Measurements from ENCODE around the gene DACH1.

Gene DACH1

DNA sequence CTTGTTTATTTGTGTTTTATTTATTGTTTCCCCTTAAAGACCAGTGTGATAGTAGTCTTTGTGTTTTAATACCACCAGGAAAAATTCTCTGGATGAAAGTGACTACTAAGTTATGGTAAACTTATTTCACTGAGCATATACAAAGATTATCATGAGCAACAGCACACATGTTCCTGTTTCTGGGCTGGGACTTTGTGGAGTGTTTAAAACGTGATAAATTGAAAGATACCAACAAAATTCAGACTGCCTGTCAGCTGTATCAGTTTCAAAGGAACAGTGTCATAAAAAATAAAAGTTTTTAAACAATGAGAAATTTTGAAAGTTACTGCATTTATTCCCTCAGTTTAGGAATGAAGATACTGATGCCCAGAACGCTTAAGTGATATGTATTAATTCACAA, 259.4 kb downstream of the DACH1 start:
- no peak overlapping the region for H3K9ac ChIP-seq (ENCODE audit: low read length in 5 of 5)
- no peaks in the 10 kb centered on the region for H3K4me1 ChIP-seq (ENCODE audit: control insufficient read depth in 5 of 5, insufficient read depth in 5 of 5, low read length in 5 of 5)
- no peaks in the 10 kb centered on the region for H3K9me3 ChIP-seq (ENCODE audit: control insufficient read depth in 5 of 5, low read length in 5 of 5)
- no peak overlapping the region for H3K4me3 ChIP-seq (ENCODE audit: low read depth in 1 of 5, low read length in 5 of 5)
- H3K27me3 ChIP-seq (ENCODE audit: control insufficient read depth in 5 of 5, insufficient read depth in 4 of 5, low read length in 5 of 5), result no peaks in the 10 kb centered on the region
- no peak overlapping the region for H3K27ac ChIP-seq (ENCODE audit: low read depth, low read length)
- H3K36me3 ChIP-seq (ENCODE audit: control insufficient read depth in 5 of 5, insufficient read depth in 5 of 5, low read length in 5 of 5), result no peaks in the 10 kb centered on the region

DNA sequence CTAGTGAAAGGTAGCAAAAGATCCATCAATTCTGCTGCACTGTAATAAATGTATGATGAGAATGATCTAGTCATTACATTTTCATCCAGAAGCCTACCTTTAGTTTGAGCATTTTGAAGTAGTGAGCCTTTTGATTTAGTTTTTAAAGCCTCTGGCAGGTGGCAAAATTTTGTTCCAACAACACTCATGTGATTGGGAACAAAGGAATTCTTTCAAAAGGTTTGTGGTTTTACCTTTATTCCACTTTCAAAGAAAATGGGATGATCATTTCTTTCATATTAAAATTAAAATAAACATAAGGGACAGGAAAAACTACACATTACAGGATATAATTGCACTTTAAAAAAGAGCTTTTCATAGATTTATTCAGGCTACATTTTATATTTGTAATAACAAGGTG, 260.2 kb downstream of the DACH1 start:
- H3K4me1 ChIP-seq (ENCODE audit: control insufficient read depth in 5 of 5, insufficient read depth in 5 of 5, low read length in 5 of 5), result no peaks in the 10 kb centered on the region
- H3K27me3 ChIP-seq (ENCODE audit: control insufficient read depth in 5 of 5, insufficient read depth in 4 of 5, low read length in 5 of 5), result no peaks in the 10 kb centered on the region
- no peak overlapping the region for H3K4me3 ChIP-seq (ENCODE audit: low read depth in 1 of 5, low read length in 5 of 5)
- no peak overlapping the region for H3K9ac ChIP-seq (ENCODE audit: low read length in 5 of 5)
- no peaks in the 10 kb centered on the region for H3K9me3 ChIP-seq (ENCODE audit: control insufficient read depth in 5 of 5, low read length in 5 of 5)
- no peak overlapping the region for H3K27ac ChIP-seq (ENCODE audit: low read depth, low read length)
- H3K36me3 ChIP-seq (ENCODE audit: control insufficient read depth in 5 of 5, insufficient read depth in 5 of 5, low read length in 5 of 5), result no peaks in the 10 kb centered on the region

GRCh38 chr13:71605744-71606143, 261.3 kb downstream of the DACH1 start:
- H3K27me3 ChIP-seq (ENCODE audit: control insufficient read depth in 5 of 5, insufficient read depth in 4 of 5, low read length in 5 of 5), result no peaks in the 10 kb centered on the region

GRCh38 chr13:71603255-71603654, 263.7 kb downstream of the DACH1 start:
- no peak overlapping the region for H3K9ac ChIP-seq (ENCODE audit: low read length in 5 of 5)
- no peaks in the 10 kb centered on the region for H3K9me3 ChIP-seq (ENCODE audit: control insufficient read depth in 5 of 5, low read length in 5 of 5)
- H3K36me3 ChIP-seq (ENCODE audit: control insufficient read depth in 5 of 5, insufficient read depth in 5 of 5, low read length in 5 of 5), result no peaks in the 10 kb centered on the region
- H3K4me3 ChIP-seq (ENCODE audit: low read depth in 1 of 5, low read length in 5 of 5), result no peak overlapping the region
- H3K27me3 ChIP-seq (ENCODE audit: control insufficient read depth in 5 of 5, insufficient read depth in 4 of 5, low read length in 5 of 5), result no peaks in the 10 kb centered on the region
- no peaks in the 10 kb centered on the region for H3K4me1 ChIP-seq (ENCODE audit: control insufficient read depth in 5 of 5, insufficient read depth in 5 of 5, low read length in 5 of 5)
- H3K27ac ChIP-seq (ENCODE audit: low read depth, low read length), result no peak overlapping the region

More at GRCh38 chr13:71605744-71606143, 261.3 kb downstream of the DACH1 start:
- H3K9me3 ChIP-seq (ENCODE audit: control insufficient read depth in 5 of 5, low read length in 5 of 5), result no peaks in the 10 kb centered on the region
- H3K36me3 ChIP-seq (ENCODE audit: control insufficient read depth in 5 of 5, insufficient read depth in 5 of 5, low read length in 5 of 5), result no peaks in the 10 kb centered on the region
- H3K4me1 ChIP-seq (ENCODE audit: control insufficient read depth in 5 of 5, insufficient read depth in 5 of 5, low read length in 5 of 5), result no peaks in the 10 kb centered on the region
- H3K9ac ChIP-seq (ENCODE audit: low read length in 5 of 5), result no peak overlapping the region
- H3K4me3 ChIP-seq (ENCODE audit: low read depth in 1 of 5, low read length in 5 of 5), result no peak overlapping the region
- H3K27ac ChIP-seq (ENCODE audit: low read depth, low read length), result no peak overlapping the region

- Histone ChIP-seq H3K9me3 (ENCODE audit: control insufficient read depth in 5 of 5, low read length in 5 of 5) (no peaks in the 10 kb centered on the region), H3K27me3 (ENCODE audit: control insufficient read depth in 5 of 5, insufficient read depth in 4 of 5, low read length in 5 of 5) (no peaks in the 10 kb centered on the region), H3K36me3 (ENCODE audit: control insufficient read depth in 5 of 5, insufficient read depth in 5 of 5, low read length in 5 of 5) (no peaks in the 10 kb centered on the region), H3K4me3 (ENCODE audit: low read depth in 1 of 5, low read length in 5 of 5) (no peak overlapping the region), H3K4me1 (ENCODE audit: control insufficient read depth in 5 of 5, insufficient read depth in 5 of 5, low read length in 5 of 5) (no peaks in the 10 kb centered on the region), H3K9ac (ENCODE audit: low read length in 5 of 5) (no peak overlapping the region), H3K27ac (ENCODE audit: low read depth, low read length) (no peak overlapping the region)
Observed at GRCh38 chr13:71602344-71602743, 264.7 kb downstream of the DACH1 start.

- no peak overlapping the region for H3K27ac ChIP-seq (ENCODE audit: low read depth, low read length)
Observed at GRCh38 chr13:71597150-71597549, 269.9 kb downstream of the DACH1 start.

GRCh38 chr13:71596116-71596515, 270.9 kb downstream of the DACH1 start:
- no peaks in the 10 kb centered on the region for H3K4me1 ChIP-seq (ENCODE audit: control insufficient read depth in 5 of 5, insufficient read depth in 5 of 5, low read length in 5 of 5)

More at GRCh38 chr13:71597150-71597549, 269.9 kb downstream of the DACH1 start:
- Histone ChIP-seq H3K4me1 (ENCODE audit: control insufficient read depth in 5 of 5, insufficient read depth in 5 of 5, low read length in 5 of 5) (no peaks in the 10 kb centered on the region), H3K9ac (ENCODE audit: low read length in 5 of 5) (no peak overlapping the region), H3K27me3 (ENCODE audit: control insufficient read depth in 5 of 5, insufficient read depth in 4 of 5, low read length in 5 of 5) (no peaks in the 10 kb centered on the region), H3K9me3 (ENCODE audit: control insufficient read depth in 5 of 5, low read length in 5 of 5) (no peaks in the 10 kb centered on the region), H3K36me3 (ENCODE audit: control insufficient read depth in 5 of 5, insufficient read depth in 5 of 5, low read length in 5 of 5) (no peaks in the 10 kb centered on the region), H3K4me3 (ENCODE audit: low read depth in 1 of 5, low read length in 5 of 5) (no peak overlapping the region)

DNA sequence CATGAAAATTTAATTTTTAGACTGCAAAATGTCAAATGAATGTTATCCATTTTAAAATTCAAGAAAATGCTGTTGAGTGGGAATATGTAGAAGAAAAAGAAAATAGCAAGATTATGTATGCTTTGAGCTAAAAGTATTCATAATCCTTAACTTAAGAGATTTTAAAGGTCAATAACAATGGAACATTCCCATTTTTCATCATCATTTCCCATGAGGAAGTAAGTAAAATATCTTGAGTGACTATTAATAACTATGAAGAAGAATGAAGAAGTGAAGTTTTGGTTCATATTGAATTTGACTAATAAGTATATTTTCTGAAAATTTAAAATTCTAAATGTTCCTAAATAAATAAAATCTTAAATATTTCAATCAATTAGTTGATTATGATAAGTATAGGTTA, 273.4 kb downstream of the DACH1 start:
- Histone ChIP-seq H3K4me1 (ENCODE audit: control insufficient read depth in 5 of 5, insufficient read depth in 5 of 5, low read length in 5 of 5) (no peaks in the 10 kb centered on the region), H3K36me3 (ENCODE audit: control insufficient read depth in 5 of 5, insufficient read depth in 5 of 5, low read length in 5 of 5) (no peaks in the 10 kb centered on the region), H3K9me3 (ENCODE audit: control insufficient read depth in 5 of 5, low read length in 5 of 5) (no peaks in the 10 kb centered on the region), H3K4me3 (ENCODE audit: low read depth in 1 of 5, low read length in 5 of 5) (no peak overlapping the region), H3K9ac (ENCODE audit: low read length in 5 of 5) (no peak overlapping the region), H3K27ac (ENCODE audit: low read depth, low read length) (no peak overlapping the region), H3K27me3 (ENCODE audit: control insufficient read depth in 5 of 5, insufficient read depth in 4 of 5, low read length in 5 of 5) (no peaks in the 10 kb centered on the region)

More at GRCh38 chr13:71596116-71596515, 270.9 kb downstream of the DACH1 start:
- Histone ChIP-seq H3K27me3 (ENCODE audit: control insufficient read depth in 5 of 5, insufficient read depth in 4 of 5, low read length in 5 of 5) (no peaks in the 10 kb centered on the region), H3K9ac (ENCODE audit: low read length in 5 of 5) (no peak overlapping the region), H3K9me3 (ENCODE audit: control insufficient read depth in 5 of 5, low read length in 5 of 5) (no peaks in the 10 kb centered on the region), H3K36me3 (ENCODE audit: control insufficient read depth in 5 of 5, insufficient read depth in 5 of 5, low read length in 5 of 5) (no peaks in the 10 kb centered on the region), H3K4me3 (ENCODE audit: low read depth in 1 of 5, low read length in 5 of 5) (no peak overlapping the region), H3K27ac (ENCODE audit: low read depth, low read length) (no peak overlapping the region)

DNA sequence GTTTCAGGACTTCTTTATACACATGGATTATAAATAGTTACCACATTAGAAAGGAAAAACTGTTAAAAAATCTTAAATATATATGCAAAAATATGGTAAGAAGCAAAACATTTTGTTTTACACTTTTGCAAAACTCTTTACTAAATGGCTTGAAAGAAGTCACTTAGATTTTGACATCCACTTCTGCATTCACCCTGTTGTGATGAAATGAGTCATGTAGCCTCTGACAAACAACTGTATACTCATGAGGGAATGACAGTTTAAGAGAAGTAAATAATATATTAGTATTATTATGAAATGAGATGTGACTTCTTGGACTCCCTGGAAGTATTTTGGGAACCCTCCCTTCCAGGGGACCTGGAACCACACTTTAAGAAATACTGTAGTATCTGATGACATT, 275.6 kb downstream of the DACH1 start:
- H3K9me3 ChIP-seq (ENCODE audit: control insufficient read depth in 5 of 5, low read length in 5 of 5), result no peaks in the 10 kb centered on the region
- H3K9ac ChIP-seq (ENCODE audit: low read length in 5 of 5), result no peak overlapping the region
- no peak overlapping the region for H3K27ac ChIP-seq (ENCODE audit: low read depth, low read length)
- no peaks in the 10 kb centered on the region for H3K36me3 ChIP-seq (ENCODE audit: control insufficient read depth in 5 of 5, insufficient read depth in 5 of 5, low read length in 5 of 5)
- no peaks in the 10 kb centered on the region for H3K4me1 ChIP-seq (ENCODE audit: control insufficient read depth in 5 of 5, insufficient read depth in 5 of 5, low read length in 5 of 5)
- no peak overlapping the region for H3K4me3 ChIP-seq (ENCODE audit: low read depth in 1 of 5, low read length in 5 of 5)
- H3K27me3 ChIP-seq (ENCODE audit: control insufficient read depth in 5 of 5, insufficient read depth in 4 of 5, low read length in 5 of 5), result no peaks in the 10 kb centered on the region

DNA sequence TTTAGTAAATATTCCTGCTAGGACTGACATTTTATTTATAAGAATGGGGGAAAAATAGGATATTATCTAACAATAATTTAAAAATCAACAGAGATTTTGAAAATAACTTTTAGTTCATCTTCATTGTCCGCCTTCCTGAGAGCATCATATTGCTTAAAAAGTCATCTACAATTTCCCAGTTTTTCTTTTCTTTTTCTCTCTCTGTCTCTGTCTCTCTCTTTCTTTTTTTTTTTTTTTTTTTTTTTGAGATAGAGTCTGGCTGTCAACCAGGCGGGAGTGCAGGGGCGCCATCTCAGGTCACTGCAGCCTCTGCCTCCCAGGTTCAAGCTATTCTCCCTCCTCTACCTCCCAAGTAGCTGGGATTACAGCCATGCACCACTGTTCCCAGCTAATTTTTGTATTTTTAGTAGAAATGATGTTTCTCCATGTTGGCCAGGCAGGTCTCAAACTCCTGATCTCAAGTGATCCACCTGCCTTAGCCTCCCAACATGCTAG, 276.3 kb downstream of the DACH1 start:
- Histone ChIP-seq H3K9me3 (ENCODE audit: control insufficient read depth in 5 of 5, low read length in 5 of 5) (no peaks in the 10 kb centered on the region), H3K27ac (ENCODE audit: low read depth, low read length) (no peak overlapping the region), H3K9ac (ENCODE audit: low read length in 5 of 5) (no peak overlapping the region), H3K4me1 (ENCODE audit: control insufficient read depth in 5 of 5, insufficient read depth in 5 of 5, low read length in 5 of 5) (no peaks in the 10 kb centered on the region), H3K4me3 (ENCODE audit: low read depth in 1 of 5, low read length in 5 of 5) (no peak overlapping the region), H3K27me3 (ENCODE audit: control insufficient read depth in 5 of 5, insufficient read depth in 4 of 5, low read length in 5 of 5) (no peaks in the 10 kb centered on the region), H3K36me3 (ENCODE audit: control insufficient read depth in 5 of 5, insufficient read depth in 5 of 5, low read length in 5 of 5) (no peaks in the 10 kb centered on the region)

DNA sequence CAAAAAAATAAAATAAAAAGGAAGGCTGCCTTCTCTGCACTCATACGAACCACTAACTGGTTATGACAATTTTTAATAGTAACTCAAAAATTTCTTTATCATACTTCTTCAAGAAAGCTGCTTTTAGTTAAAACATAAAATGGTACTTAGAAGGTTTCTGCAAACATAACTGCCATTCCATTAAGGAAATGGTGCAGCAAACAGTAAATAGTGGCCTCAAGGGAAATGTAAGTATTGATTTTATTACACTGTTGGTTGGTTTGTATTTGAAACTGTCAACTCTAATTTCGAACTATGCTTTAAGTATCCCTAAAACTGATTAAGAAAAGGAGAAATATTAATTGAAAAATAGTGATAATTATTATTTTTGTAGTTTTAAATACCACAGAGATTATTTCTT, 278.0 kb downstream of the DACH1 start:
- Histone ChIP-seq H3K27me3 (ENCODE audit: control insufficient read depth in 5 of 5, insufficient read depth in 4 of 5, low read length in 5 of 5) (no peaks in the 10 kb centered on the region), H3K36me3 (ENCODE audit: control insufficient read depth in 5 of 5, insufficient read depth in 5 of 5, low read length in 5 of 5) (no peaks in the 10 kb centered on the region), H3K9me3 (ENCODE audit: control insufficient read depth in 5 of 5, low read length in 5 of 5) (no peaks in the 10 kb centered on the region), H3K27ac (ENCODE audit: low read depth, low read length) (no peak overlapping the region), H3K9ac (ENCODE audit: low read length in 5 of 5) (no peak overlapping the region), H3K4me1 (ENCODE audit: control insufficient read depth in 5 of 5, insufficient read depth in 5 of 5, low read length in 5 of 5) (no peaks in the 10 kb centered on the region), H3K4me3 (ENCODE audit: low read depth in 1 of 5, low read length in 5 of 5) (no peak overlapping the region)
